CD4-positive, alpha-beta T cell treated with Interleukin-15 for 4 hours (primary cell): Measurements from ENCODE around the gene ABO.
"Not testable (repeated sequence)": the region's sequence is repeated elsewhere in the genome, so short reads cannot be mapped to it uniquely, and the experiment has no call there.

Experiments used
- DNase-seq: peaks from one replicate; pipeline ENCODE4 v3.0.0-alpha.2; 2020; ENCODE audit warnings: low spot score

ABO gene

DNA sequence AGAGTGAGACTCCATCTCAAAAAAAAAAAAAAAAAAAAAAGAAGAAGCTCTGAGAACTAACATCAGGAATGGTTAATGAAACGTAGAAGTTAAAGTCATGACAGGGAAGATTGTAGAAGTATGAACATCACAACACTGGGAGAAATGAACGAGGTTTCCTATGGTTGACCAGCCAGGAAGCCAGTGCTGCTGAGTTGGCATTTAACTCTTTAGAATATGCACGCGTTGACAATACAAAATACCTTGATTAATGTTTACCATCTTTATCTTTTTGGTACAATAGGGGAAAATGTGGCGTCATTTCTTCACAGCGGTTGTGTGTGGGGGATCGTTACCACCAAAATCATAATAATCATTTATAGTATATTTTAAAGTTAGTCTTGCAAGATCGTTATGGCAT, 32.0 kb downstream of the ABO start:
- no peak for DNase-seq

DNA sequence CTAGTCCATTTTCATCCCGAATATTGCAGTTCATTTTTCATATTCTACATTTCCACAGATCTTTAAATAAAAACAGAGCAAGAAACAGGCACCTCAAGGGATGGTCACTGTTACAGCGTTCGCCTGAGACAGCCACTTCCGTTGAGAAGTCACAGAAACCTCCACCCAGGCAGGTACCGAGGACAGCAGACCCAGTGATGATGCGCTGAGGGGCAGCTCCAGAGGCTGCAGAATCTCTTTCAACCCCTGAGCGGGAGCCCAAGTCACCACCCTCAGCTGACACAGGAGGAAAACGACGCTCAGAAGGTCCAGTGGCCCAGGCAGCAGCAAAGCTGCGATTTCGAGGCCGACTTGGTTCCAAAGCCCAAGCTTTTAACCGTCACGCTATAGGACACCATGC, 32.8 kb downstream of the ABO start:
- no peak for DNase-seq

DNA sequence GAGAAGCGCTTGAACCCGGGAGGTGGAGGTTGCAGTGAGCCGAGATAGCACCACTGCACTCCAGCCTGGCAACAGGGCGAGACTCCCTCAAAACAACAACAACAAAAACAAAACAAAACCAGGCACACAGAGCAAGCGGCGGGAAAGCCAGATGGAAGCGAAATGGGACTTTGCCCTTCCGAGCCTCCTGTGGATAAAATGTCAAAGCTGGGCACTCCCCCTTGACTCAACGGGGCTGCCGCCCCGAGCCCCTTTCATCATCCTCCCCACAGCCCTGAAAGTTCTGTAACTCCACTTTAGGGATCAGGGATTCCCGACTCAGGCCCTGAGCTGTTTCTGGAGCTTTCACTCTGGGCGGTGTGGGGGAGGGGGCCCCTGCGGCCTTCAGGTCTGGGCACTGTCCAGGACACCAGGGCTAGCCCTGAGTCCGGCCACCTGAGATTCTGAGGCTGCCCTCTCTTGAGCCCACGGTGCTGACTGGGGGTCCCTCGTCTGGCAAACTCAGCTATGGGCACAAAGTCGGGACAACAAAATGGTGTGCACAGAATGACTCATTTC, 35.4 kb downstream of the ABO start:
- DNase-seq: no peak

DNA sequence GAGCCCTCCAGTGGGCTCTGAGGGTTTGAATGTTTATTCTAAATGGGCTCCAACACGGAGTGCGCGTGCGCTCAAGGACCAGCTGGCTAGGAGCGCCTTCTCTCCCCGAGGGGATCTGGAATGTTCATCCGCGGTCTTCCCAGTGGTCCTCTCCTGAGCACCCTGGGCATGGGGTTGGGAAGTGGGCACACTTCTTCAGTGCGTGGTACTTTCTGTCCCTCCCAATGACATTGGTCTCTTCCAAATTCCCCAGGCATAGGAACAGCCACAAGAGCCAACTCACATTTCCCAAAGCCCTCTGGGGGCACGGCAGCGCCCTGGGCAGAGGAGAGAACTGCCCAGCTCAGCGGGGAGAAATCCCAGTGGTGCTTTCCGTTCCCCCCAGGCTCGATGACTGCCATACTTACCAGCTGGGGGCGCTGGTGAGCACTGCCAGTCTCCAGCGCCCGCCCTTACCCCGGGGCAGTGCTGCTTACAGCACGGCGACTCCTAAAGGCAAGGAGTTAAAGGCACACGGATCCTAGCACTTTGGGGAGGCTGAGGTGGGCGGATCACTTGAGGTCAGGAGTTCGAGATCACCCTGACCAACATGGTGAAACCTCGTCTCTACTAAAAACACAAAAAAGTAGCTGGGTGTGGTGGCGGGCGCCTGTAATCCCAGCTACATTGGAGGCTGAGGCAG, 36.0 kb downstream of the ABO start:
- DNase-seq: peak; percentile 45

DNA sequence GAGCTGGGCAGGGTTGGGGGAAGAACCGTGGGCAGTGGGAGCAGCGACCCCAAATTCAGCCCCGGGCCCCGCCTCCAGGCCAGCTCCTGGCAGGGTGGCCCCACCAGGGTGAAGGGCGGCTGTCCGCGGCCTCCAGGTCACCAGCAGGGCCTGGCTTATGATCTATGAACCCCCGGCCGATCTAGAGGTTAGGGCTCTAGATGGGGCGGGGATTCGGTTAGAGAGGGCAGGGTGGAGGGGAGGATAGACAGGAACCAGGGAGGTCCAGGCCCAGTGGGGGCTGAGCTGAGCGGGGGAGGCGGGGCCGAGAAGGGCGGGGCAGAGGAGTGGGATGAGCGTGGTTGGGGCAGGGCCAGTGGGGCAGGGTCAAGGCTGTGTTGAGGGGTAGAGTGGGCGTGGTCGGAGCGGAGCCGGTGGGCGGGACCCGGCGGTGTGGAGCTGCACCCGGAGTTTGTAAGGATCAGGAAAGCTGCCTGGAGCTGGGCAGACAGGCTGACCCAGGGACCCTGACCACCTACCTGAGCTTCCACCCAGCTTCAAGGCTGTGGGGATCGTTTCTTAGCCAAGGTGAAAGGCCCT, 36.6 kb downstream of the ABO start:
- DNase-seq: peak; percentile 7

DNA sequence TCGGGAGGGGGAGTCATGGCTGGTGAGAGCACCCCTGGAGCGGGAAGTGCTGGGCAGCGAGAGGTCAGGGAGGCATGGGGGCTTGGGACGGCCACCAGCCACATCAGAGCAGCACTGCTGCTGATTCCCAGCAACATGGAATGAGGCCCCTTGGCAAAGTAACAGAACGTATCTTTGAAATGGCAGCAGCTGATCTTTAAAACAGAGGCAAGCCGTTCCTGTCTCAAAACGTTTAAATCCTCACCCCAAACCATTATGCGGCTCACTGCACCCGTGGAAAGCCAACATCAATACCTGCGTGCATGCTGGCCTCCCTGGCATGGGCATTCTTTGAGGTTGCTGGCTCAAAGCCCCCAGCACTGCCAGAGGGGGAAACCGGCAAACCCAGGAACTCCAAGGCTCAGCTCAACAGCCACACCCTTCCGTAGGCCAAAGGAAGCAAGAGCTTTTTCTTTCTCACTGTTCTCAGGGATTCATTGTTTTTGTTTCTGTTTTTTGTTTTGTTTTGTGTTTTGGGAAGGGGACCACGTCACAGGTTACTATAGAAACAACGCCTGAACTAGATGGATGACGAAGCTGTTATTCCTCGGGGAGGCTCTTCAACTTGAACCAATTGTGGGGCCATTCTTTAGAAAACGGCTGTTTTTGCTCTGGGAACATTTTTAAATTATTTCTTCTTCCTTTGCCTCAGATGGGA, 37.8 kb downstream of the ABO start:
- no peak for DNase-seq

DNA sequence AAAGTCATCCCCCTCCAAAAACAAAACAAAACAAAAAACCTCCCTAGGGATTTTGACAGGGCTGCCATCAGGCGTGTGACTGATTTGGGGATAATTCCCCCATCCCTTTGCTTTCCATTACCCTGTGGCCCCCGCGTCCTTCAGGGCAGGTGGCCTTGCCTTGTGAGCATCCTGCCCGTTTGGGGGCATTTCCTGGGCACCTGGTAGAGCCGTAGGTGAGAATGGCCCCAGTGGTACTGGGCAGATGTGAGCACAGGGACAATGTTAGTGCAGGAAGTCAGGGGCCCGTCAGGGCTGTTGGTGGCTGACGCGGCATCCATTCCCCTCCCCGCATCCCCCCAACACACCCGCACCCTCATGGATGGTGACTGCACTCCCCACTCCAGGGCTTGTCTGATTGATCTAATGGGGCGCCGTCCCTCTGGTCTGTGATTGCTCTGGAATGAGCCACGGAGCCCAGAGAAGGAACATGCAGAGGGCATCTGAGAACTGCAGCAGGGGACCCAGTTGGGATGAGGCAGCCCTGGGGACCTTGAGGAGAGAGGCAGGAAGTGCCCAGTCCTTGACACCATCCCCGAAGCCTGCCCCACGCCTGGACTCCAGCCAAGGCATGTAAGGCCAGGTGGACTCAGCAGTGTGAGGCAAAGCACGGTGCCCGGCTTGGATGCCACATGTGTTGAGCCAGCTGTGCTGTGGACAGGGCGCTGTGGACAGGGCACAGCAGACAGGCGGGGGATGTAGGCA, 38.5 kb downstream of the ABO start:
- not testable (repeated sequence) for DNase-seq

DNA sequence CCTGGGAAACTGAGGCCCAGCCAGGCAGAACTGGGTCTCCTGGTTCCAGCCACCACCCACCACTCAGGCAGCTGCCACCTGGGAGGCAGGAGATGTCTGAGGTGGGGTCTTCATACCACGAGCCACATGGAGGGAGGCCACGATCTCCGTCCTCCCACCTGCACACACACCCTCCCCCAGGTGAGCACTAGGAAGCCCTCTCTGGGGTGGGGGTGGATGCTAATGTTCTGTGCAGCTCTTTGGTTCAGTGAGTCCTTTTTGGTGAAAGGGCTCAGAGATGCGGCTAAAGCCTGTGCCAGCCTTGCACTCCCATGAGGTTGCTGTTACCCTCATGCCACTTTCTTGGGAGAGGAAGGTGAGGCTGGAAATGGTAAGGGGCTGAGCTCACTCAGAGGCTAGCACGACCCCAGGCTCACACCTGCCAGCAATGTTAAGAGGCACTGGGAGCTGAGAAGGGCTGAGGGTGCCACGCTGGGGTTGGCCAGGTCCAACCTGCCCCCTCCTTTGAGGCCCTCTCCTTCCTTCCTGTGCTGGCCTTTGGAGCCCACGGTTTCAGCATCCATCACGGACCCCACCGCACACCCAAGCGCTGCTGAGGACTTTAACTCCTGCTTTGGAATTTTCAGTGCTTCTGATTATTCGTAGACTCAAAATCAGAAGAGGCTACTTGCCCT, 39.3 kb downstream of the ABO start:
- DNase-seq: no peak

DNA sequence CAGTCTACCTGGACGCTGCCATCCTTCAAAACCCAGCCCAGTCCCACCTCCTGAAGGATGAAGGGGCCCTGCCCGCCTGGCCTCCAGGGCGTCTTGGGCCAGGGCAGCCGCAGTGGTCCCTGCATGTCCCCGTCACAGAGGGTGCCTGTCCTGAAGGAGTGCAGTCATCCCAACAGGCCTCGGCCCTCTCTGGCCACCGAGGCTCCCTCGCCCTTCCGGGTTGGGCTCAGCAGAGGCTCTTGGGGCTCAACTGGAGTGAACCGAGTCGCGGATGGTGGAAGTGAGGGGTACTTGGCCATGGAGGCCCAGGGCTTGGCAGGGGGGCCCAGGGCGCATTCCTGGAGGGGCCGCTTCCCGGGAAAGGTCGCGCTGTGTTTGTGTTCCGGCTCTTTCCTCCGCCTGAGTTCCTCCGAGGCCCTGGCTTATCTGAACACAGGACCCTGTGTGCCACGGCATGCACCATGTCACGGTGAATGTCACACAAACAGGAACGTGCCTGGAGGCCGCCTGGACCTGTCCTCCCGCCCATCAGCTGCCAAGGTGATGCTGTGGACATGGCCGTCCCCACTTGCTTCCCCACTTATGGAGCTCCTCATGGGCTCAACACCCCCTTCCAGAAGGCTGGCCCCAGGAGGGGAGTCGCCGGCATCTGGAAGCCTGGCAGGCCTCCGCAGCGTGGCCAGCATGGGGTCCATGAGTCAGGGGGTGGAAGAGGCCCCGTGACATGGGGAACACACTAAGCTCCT, 40.3 kb downstream of the ABO start:
- no peak for DNase-seq

DNA sequence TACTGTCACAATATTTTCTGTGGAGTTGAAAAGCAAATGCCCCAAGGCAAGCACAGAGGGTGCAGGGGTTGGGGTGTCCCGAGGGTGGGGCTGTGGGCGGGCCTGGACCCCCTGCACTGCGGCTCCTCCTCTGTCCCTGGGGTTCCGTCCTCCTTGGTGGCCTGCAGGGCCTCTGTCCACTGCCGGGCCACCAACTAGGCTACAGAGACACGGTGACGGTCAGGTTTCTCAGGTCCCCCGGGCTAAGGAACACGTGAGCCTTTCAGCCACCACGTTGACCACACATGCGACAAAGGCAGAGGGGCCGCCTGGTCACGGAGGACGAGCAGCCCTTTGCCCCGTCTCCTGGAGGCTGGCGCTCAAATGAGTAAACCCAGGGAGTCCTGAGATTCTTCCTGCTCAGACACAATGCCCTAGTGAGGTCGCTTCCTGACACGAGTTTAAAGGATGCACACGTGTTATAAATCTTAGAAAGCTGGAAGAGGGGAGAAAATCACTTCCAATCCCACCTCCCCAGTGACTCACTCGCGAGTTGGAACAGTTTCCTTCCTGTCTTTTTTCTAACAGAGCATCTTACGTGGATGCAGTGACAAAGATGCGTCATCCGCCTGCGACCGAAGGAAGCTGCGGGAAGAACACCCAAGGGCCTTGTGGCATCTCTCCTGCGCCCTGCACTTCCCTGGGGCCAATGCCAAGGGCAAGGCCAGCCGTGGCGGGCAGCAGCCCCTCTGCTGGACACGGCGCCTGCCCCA, 41.1 kb downstream of the ABO start:
- no peak for DNase-seq

DNA sequence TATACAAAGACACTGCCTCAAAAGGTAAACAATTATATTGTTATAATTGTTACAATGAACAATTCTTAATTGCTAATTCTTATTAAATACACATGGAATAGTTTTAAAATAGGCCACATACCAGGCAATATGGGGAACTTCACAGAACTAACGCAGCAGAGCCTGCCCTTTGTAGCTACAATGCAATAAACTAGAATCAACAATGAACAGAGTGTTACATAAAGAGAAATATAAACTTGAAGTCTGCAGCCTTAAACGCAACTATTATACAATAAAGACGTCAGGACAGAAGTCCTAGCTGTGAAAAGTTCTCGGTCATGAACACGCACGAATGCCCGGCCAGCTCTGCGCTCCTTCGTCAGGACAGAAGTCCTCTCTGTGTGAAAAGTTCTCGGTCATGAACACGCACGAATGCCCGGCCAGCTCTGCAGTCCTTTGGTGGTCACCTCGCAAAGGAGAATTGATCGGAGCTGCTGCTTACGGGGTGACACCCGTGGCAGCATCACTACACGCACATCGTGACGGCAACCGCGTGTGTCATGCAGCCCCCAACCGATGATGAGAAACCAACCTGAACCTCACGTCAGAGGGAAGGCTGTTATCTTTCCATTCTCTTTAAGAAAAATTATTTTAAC, 43.0 kb downstream of the ABO start:
- not testable (repeated sequence) for DNase-seq

DNA sequence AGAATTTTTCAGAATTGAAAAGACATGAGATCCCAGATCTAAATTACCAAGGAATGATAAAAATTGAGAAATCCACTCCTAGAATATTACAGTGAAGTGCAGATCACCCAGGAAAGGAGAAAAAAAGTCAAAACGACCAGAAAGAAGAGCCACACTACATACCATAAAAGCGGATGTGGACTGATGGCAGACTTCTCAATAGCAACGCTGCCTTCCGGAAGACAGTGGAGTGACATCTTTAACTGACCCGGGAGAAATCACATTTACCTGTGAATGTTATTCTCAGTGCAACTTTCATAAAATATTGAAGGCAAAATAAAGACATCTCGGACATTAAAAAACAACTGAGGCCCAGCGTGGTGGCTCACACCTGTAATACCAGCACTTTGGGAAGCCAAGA, 44.5 kb downstream of the ABO start:
- DNase-seq: not testable (repeated sequence)

DNA sequence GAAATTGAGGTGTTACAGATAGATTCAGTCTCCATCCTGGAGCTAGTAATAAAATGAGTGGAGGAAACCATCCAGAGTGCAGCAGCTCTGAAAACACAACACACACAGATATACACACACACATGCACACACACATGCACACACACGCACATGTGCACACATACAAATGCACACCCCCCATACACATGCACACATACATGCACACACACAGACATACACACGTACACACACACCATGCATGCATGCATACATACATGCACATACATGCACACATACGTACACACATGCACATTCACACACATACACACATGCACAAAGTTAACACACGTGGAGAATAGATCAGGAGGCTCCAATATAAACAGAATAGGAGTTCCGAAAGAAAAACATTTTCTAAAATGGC, 44.9 kb downstream of the ABO start:
- no peak for DNase-seq

DNA sequence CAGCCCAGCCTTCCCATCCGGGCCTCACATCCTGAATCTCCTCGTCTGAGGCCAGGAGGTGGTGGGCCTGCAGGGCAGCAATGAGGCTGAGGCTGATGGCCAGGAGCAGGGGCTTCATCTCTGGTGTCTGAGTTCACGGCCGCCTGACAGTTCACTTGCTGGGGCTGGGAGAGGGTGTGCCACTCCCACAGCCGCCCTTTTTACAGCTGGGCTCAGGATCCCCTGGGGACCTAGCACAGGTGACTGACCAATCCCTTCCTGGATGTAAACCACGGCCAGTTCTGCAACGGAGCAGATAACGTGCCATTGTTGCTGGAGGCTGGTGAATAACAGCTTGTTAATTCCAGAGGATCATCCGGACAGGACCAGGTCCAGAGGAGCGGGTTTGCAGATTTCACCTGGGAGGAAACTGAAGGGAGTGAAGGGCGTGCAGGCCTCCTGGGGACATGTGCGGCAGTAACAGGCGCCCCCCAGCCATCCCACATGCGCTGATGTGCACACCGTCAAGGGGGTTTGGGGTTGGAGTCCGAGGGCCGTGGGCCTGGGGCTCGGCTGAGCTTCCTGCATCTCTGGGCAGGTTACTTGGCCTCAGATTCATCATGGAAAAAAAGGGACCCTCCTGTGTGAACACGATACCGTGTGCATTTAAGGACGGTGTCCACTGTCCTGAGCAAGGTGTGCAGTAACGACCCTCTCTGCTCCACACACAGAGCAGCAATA, 46.4 kb downstream of the ABO start:
- DNase-seq: not testable (repeated sequence)

DNA sequence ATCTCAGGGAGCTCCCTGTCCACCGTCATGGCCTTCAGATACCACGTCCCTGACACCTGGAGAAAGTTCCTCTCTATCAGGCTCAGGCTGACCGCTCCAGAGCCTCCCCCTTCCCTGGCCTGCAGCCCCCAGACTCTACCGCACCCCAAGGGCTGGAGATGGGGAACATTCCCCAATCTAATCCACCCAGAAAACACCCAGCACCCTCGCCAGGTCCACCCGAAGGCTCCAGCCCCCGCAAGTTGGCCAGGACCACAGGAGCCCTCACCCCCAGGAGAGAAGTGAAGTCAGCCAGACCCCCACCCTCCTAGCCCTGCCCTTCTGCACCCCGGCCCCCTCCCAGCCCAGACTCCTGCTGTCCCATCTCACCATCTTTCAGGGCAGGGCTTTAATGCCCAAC, 47.0 kb downstream of the ABO start:
- not testable (repeated sequence) for DNase-seq

DNA sequence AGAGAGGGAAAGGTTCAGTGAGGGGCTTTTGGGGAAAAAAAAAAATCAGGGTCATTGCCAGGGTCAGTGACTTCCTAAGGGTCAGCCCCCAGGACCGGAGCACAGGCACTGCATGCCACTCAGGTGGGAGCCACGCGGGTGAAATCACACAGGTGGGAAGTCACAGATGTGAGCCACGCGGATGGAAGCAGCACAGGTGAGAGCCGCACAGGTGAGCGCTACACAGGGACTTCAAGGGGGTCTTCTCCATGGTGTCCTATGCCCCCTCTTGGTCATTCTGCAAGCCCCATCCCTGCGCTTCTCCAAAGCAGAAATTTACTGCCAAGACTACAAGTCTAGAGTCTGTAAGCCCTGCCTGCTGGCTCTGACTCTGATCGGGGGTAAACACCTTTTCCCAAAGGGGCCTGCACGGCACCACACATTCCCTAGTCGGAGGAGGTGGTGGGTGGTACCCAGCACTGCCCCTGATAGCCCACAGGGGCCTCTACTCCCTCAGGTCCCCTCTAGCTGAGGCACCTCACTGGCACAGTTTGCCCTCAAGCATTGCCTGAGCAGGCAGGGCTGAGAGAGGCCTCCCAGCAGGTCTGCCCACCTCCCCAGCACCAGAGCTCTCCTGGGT, 47.6 kb downstream of the ABO start:
- no peak for DNase-seq

DNA sequence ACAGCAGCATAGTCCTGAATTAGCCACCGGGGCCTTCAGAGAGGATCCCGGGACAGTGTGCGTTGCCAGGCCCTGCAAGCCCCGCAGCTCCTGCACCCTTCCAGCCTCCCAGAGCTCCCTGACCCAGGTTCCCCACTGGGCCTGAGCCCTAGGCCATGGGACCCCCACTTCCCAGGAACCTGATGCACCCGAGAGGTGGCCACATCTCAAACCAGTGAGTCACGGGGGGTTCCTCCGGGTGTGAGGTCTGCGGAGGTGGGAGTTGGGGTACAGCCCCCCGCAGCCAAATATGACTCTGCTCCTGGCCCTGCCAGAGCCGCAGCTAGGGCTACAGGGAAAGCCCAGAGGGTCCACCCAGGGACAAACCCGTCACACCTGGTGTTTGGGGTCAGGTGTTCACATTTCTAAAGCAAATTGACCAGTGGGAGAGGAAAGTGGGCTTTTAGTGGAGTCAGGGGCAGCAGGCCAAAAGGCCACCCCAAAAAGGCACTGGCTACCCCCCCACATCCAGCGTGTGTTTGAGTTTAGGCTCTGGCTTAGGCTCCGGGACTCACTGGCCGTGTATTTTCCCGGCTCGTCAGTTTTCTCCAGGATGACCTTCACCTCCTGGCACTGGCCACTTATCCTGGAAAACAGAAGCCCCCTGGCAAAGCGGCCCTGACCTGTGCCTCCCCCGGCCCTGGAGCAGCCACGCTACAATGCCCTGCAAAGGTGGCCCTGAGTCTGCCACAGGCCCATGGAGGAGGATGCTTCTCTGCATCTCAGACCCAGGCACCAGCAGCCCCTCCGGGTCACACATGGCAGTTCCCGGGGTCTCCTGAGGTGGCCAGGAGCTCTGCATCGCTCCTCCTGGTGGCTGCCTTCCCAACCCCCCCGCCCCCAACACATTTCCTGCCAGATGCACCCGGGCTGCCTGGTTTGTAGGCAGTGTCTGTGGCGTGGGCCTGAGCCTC, 48.5 kb downstream of the ABO start:
- DNase-seq: no peak
